HG03378 (cell line): ENCODE measurements around the gene LINGO3.

Experiments
- ATAC-seq: cut with Tn5 transposase; IDR thresholded peaks from one replicate; pipeline ENCODE4 v1.9.1; 2021; ENCODE audit warnings: mild to moderate bottlenecking, moderate library complexity; ENCODE audit not compliant: unreplicated experiment

Gene LINGO3

DNA sequence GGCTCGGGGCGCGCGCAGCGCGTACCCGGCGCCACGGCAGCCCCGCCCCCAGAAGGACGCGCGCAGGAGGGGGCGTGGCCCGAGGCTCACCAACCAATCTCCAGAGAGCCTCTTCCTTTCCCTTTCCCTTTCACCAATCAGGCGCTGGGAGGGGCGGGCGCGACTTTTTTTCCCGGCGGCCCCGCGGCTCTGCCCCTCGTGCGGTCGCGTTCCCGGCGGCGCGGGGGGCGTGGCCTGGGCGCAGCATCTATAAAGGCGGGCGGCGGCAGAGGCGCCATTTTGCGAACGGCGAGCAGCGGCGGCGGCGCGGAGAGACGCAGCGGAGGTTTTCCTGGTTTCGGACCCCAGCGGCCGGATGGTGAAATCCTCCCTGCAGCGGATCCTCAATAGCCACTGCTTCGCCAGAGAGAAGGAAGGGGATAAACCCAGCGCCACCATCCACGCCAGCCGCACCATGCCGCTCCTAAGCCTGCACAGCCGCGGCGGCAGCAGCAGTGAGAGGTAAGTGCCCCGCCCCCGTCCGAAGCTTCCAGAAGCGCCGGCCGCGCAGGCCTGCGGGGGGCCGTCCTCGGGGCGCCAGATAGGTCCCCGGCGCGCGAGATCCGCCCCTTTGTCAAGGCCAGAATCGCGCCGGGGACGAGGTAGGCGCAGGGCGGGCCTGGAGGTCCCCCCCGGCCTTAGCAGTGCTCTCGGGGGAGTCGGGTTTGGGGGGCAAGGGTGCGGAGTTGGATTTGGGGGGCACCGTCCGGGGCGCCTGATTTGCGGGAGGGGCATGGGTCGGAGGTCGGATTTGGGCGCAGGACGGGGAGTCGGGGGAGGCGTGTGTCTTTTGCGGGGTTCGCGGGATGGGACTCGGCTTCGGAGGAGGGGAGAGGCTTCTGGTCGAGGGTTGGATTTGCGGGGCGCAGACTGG lies 38.5 kb downstream of the LINGO3 start:
- ATAC-seq = peak; percentile 37

DNA sequence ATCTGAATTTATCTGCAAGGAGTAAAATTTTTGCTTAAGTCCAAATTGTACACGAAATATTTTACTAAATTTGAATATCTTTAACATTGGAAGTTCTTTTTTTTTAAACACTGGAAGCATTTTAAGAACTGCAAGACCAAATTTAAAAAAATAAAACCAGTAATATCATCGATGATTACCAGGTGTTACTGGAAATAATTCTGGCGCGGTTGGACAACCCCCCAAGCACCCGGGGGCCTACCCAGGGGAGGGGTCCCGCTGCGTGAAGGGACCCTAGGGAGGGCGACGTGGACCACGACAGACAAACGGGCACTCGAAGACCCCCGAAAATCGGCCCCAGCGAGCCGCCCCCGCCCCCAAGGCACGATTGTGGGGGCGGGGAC lies 39.1 kb downstream of the LINGO3 start:
- no peak for ATAC-seq

DNA sequence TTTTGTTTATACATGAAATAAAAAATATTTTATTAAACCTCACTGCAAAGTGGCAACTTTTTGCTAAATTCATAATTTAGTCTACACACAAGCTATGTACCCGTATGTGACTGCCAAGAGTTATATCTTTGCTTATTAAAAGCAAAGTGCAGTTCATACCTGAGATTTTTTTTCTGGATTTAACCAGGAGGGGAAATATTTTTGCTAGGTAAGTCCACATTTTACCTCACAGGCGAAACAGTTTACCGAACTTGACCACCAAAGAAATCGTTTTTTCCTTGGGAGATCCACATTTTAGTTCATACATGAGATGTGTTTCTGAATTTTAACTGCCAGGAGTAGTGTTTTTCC lies 39.5 kb downstream of the LINGO3 start:
- no peak for ATAC-seq

DNA sequence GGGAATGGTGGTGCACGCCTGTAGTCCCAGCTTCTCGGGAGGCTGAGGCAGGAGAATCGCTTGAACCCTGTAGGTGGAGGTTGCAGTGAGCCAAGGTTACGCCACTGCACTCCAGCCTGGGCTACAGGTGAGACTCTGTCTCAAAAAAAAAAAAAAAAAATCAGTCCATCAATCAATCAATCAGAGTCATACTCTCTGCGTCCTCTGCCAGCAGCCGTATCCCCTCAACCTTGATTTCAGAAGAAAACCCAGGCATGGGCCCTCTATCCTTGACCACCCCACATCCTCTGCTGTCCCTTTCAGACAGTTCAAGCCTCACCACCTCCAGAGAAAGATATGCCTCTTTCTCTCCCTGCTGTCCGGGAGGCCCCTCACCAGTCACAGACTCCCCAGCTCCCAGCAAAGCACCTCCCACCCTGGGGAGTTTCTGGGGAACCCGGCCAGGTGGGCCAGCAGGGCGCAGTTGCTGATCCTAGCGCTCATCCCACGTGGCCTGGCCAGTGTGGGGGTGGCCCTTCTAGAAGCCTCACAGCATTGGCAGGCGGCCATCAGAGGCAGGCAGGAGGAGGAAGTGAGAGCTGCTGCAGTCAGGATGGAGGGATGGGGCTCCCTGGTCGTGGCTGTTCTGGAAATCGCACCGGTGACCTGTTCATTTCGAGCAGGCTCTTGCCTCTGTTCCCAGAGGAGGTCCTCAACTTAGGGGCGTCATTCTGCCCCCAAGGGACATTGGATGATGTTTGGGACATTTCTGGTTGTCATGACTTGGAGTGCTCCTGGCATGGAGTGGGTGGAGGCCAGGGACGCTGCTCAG lies 41.6 kb downstream of the LINGO3 start:
- no peak for ATAC-seq

DNA sequence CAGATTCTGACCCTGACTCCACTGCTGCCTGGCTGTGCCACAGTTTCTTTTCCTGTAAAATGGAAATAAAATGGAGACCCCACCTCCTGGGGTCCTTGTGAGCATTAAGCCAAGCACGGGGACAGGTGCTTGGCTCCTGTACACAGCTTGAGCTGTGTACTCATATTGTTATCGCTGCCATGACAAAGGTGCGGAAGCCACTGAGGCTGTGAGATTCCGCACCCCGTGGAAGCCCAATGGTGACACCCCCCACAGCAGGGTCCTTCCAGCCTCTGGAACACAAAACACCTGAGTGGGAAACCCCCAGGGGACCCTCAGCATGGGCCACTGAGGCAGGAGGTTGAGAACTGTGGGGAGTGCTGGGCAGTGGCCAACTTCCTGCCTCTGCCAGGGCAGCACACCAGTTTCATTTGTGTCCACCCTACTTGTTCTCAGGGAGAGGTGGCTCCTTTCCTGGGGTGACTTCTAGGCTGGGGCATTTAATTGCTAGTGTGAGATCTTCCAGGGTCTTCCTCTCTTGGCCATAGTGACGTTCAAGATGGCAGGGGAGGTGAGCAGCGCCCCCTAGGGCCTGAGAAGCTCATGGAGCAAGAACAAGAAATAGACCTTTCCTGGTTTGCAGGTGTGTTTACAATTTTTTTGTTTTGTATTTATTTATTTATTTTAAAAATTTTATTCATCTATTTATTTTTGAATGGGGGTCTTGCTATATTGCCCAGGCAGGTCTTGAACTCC lies 46.3 kb downstream of the LINGO3 start:
- ATAC-seq = no peak

DNA sequence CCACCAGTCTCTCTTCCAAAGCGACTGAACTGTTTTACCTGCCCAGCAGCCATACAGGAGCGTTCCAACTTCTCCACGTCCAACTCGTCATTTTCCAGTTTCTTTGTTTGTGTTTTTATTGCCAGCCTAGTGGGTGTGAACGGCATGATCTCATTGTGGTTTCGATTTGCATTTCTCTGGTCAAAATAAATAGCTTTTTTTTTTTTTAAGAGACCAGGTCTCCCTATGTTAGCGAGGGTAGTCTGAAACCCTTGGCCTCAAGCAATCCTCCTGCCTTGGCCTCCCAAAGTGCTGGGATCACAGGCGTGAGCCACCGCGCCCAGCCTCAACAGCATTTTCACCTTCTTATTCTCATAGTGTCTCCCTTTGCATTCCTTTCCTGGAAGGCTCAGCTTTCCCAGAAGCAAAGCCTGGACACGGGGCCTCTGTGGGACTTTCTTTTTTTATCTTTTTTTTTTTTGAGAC lies 47.6 kb downstream of the LINGO3 start:
- no peak for ATAC-seq

DNA sequence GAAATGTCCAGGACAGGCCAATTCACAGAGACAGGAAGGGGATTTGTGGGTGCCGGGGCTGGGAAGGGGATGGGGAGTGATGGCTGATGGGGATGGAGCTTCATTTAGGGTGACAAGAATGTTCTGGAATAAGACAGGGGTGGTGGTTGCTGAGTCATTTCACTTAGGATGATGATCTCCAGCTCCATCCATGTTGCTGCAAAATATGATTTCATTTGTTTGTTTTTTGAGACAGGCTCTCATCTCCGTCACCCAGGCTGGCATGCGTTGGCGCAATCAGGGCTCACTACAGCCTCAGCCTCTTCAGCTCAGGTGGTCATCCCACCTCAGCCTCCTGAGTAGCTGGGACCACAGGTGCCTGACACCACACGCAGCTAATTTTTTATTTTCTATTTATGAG lies 48.6 kb downstream of the LINGO3 start:
- ATAC-seq = no peak
